ENCODE data around the gene EGFL8. TPM values are rescaled to one million over a fixed set of nuclear protein-coding genes. Genes with fewer than 3 reads are reported as not detected.
"Not testable (repeated sequence)": the region's sequence is repeated elsewhere in the genome, so short reads cannot be mapped to it uniquely, and the experiment has no call there.

Gene EGFL8
- total and polyA plus RNA-seq, 2 of the 8 experiments (the other 6 are each of a cell fraction or from before 2014, with no cell fraction given) = 5.0 to 9.2 TPM

- ChIA-PET POLR2A (ENCODE audit: partially characterized antibody) (interaction anchor here (0.7 to 1.2 kb wide), 3 partner anchors 10 to 17 kb away, joined by 3 to 4 read pairs (median 4); partner anchors contain the start of gene AGPAT1), CTCF (ENCODE audit: partially characterized antibody) (interaction anchor here (3.2 kb wide), 1 partner anchor 68 kb away, joined by 13 read pairs; no protein-coding TSS in a partner anchor)
- H3K18ac ChIP-seq (ENCODE audit: extremely low read depth, low read length); H4K20me1 ChIP-seq (replicated peaks in 1 of 2; ENCODE audit: control insufficient read depth in 1 of 2, insufficient read depth in 2 of 2, low read length in 2 of 2); H4K91ac ChIP-seq (replicated peaks; ENCODE audit: insufficient read length, low read length); H3K23me2 ChIP-seq (ENCODE audit: low read depth, low read length); H3K9me3 ChIP-seq (ENCODE audit: insufficient read depth in 2 of 2, low read depth in 1 of 2, low read length in 1 of 2); H2BK5ac ChIP-seq (ENCODE audit: low read depth, low read length); H2BK12ac ChIP-seq (ENCODE audit: low read depth, low read length); H2BK120ac ChIP-seq (replicated peaks; ENCODE audit: low read depth, low read length); H3K9ac ChIP-seq (replicated peaks in 1 of 4; ENCODE audit: extremely low read depth in 1 of 4, low read depth in 3 of 4, low read length in 3 of 4); H3K4me1 ChIP-seq (replicated peaks in 1 of 4; ENCODE audit: control insufficient read depth in 3 of 4, insufficient read depth in 4 of 4, low read length in 3 of 4); H3K23ac ChIP-seq (ENCODE audit: insufficient read length); H3K56ac ChIP-seq (replicated peaks; ENCODE audit: insufficient read length, low read depth, low read length); H3K14ac ChIP-seq (ENCODE audit: insufficient read length); H4K5ac ChIP-seq (ENCODE audit: insufficient read length, low read depth, low read length); H3K27me3 ChIP-seq (replicated peaks in 1 of 4; ENCODE audit: control insufficient read depth in 3 of 4, extremely low read depth in 1 of 4, insufficient read depth in 3 of 4, low read length in 3 of 4); H4K8ac ChIP-seq (ENCODE audit: extremely low read depth, insufficient read depth, low read length); H2AFZ ChIP-seq (ENCODE audit: low read length); H3K79me1 ChIP-seq (ENCODE audit: low read depth, low read length); H3K4ac ChIP-seq (replicated peaks; ENCODE audit: insufficient read length, low read depth, low read length); H2BK15ac ChIP-seq (ENCODE audit: low read length); H3K27ac ChIP-seq (ENCODE audit: low read depth, low read length); H2AK5ac ChIP-seq (ENCODE audit: low read depth, low read length); H3K4me3 ChIP-seq (ENCODE audit: extremely low read depth in 1 of 4, insufficient read depth in 2 of 4, low read depth in 3 of 4, low read length in 4 of 4); H2BK20ac ChIP-seq (ENCODE audit: low read length): not testable (repeated sequence)
- 0 out of 4 replicates have a peak overlapping the region, but pooled peaks of 1 of the 2 experiments have one; percentile 28 for H3K4me2 ChIP-seq (ENCODE audit: insufficient read depth in 1 of 2, low read depth in 2 of 2, low read length in 2 of 2)
- H3K79me2 ChIP-seq (ENCODE audit: control insufficient read depth in 1 of 2, insufficient read depth in 2 of 2, low read length in 2 of 2) = peaks cover 0 to 13% of the 10 kb centered on the region in 2 experiments; a peak in 2 of 4 replicates
- DNase-seq (ENCODE audit: low read depth in 1 of 2, low spot score in 2 of 2) (peak in 1 of 2 experiments; percentile 52), FAIRE-seq (peak; percentile 19)
- H3K36me3 ChIP-seq (ENCODE audit: control insufficient read depth in 2 of 4, insufficient read depth in 4 of 4, low read length in 3 of 4) = peaks cover 6 to 34% (median 31%) of the 10 kb centered on the region in 4 experiments
- 55% methylated on average over 11 of the region's 11 CpGs; no CpG with 5 or more reads in 1 of the 2 experiments for WGBS, 2 experiments (ENCODE audit: extremely low coverage in 1 of 2, insufficient coverage in 1 of 2, insufficient read length in 1 of 2, insufficient replicate concordance in 2 of 2, low coverage in 1 of 2, low lambda C conversion rate in 2 of 2, missing lambda C conversion rate in 1 of 2)
Measured at GRCh38 chr6:32185681-32186131, 21.3 kb downstream of the EGFL8 start.

Measured in H1 (cell line).